PC-9 (cell line): ENCODE data around the gene ZNF513. TPM values are rescaled to one million over a fixed set of nuclear protein-coding genes. Genes with fewer than 3 reads are reported as not detected.

ENCODE experiments used
- BruUV-seq: library from RNA; stranded (reverse); fragments of 400-500 nt; replicated peaks from 2 replicates; lab custom pipeline; 2021; lab: Mats Ljungman, UMichigan
- CTCF ChIA-PET: fragments of 300-600 bp; sonication (Branson Sonifier 250); formaldehyde crosslinking; loops from one replicate; lab custom pipeline; 2022; ENCODE audit warnings: antibody characterized with exemption; lab: Charles Lee
- POLR2A ChIA-PET: fragments of 300-600 bp; sonication (Branson Sonifier 250); formaldehyde crosslinking; loops from one replicate; lab custom pipeline; 2022; ENCODE audit warnings: antibody characterized with exemption; ENCODE audit not compliant: unreplicated experiment; lab: Charles Lee
- DNase-seq, 2 experiments: peaks; one replicate each; pipeline versions ENCODE4 v3.0.0 to v3.0.0-alpha.2; 2015 to 2022; ENCODE audit warnings: mixed read lengths in 1 of 2
- H2AFZ ChIP-seq: fragments of 200-600 bp; sonication (generic); 2 replicates; pipeline ENCODE4 v1.8.1; 2017; ENCODE audit warnings: antibody characterized with exemption
- H3F3A ChIP-seq: fragments of 200-600 bp; sonication (generic); 2 replicates; pipeline ENCODE4 v1.8.1; 2017; ENCODE audit warnings: antibody characterized with exemption, mild to moderate bottlenecking, low read depth; ENCODE audit not compliant: insufficient read depth
- H3K27ac ChIP-seq: fragments of 200-600 bp; sonication (generic); 2 replicates; pipeline ENCODE4 v1.6.1; 2016; ENCODE audit warnings: mixed run types
- H3K27me3 ChIP-seq: fragments of 200-600 bp; sonication (generic); 2 replicates; pipeline ENCODE4 v1.6.1; 2016; ENCODE audit warnings: low read depth, mixed run types; ENCODE audit not compliant: insufficient read depth
- H3K36me3 ChIP-seq: fragments of 200-600 bp; sonication (generic); 2 replicates; pipeline ENCODE4 v1.6.1; 2016; ENCODE audit warnings: low read depth, mixed run types
- H3K4me1 ChIP-seq: fragments of 200-600 bp; sonication (generic); replicated peaks from 2 replicates; pipeline ENCODE4 v1.6.1; 2016; ENCODE audit warnings: mixed run types; ENCODE audit not compliant: insufficient read depth
- H3K4me2 ChIP-seq: fragments of 200-600 bp; sonication (generic); 2 replicates; pipeline ENCODE4 v1.6.1; 2017; ENCODE audit warnings: mixed run types
- H3K4me3 ChIP-seq: fragments of 200-600 bp; sonication (generic); 2 replicates; pipeline ENCODE4 v1.6.1; 2016; ENCODE audit warnings: mixed run types
- H3K79me2 ChIP-seq: fragments of 200-600 bp; sonication (generic); 2 replicates; pipeline ENCODE4 v1.6.1; 2017; ENCODE audit warnings: low read depth, mixed run types
- H3K9me2 ChIP-seq: fragments of 200-600 bp; sonication (generic); 2 replicates; pipeline ENCODE4 v1.8.1; 2017; ENCODE audit warnings: mild to moderate bottlenecking; ENCODE audit not compliant: insufficient read depth
- H3K9me3 ChIP-seq: fragments of 200-600 bp; sonication (generic); 2 replicates; pipeline ENCODE4 v1.8.1; 2016; ENCODE audit warnings: low read depth; ENCODE audit not compliant: insufficient read depth
- H4K20me1 ChIP-seq: fragments of 200-600 bp; sonication (generic); 2 replicates; pipeline ENCODE4 v1.8.1; 2017; ENCODE audit not compliant: insufficient read depth
- CTCF ChIP-seq: fragments of 200-600 bp; sonication (generic); conservative IDR thresholded peaks from 2 replicates; pipeline ENCODE4 v1.6.1; 2017; ENCODE audit warnings: mixed run types, antibody characterized with exemption, mild to moderate bottlenecking, moderate library complexity
- EZH2 ChIP-seq: fragments of 200-600 bp; sonication (generic); IDR thresholded peaks from 2 replicates; pipeline ENCODE4 v1.8.0; 2017; ENCODE audit warnings: antibody characterized with exemption, low read depth
- intact Hi-C: fragments of 100-400 bp; cut with micrococcal nuclease; formaldehyde crosslinking; loops from one replicate; pipeline ENCODE4 v1.10.0; 2022; ENCODE audit not compliant: unreplicated experiment
- total RNA-seq: library from RNA; stranded (reverse); gene quantifications from 2 replicates; pipeline ENCODE4 v1.2.3, GENCODE V29; 2021

The ZNF513 gene
- total RNA-seq, 1 experiment from 2014 or later: 4.5 TPM

DNA sequence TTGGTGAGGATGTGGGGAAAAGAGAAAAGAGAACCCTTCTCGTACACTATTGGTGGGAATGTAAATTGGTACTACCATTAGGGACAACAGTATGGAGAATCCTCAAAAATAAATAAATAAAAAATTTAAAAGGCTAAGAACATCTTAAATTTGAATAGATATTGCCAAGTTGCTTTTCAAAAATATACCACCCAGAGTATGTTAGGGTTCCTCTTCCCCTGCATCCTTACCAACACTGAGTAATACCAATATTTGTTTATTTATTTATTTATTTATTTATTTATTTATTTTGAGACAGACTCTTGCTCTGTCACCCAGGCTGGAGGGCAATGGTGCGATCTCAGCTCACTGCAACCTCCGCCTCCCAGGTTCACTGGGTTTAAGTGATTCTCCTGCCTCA is 42.4 kb upstream of the ZNF513 start:
- Histone ChIP-seq H3K4me1 (peaks cover 22% of the 10 kb centered on the region), H3K9me3 (no peaks in the 10 kb centered on the region), H3K27me3 (no peaks in the 10 kb centered on the region), H3K79me2 (no peaks in the 10 kb centered on the region), H4K20me1 (no peaks in the 10 kb centered on the region), H2AFZ (no peak overlapping the region), H3K36me3 (no peaks in the 10 kb centered on the region), H3K4me3 (no peak overlapping the region), H3K9me2 (no peaks in the 10 kb centered on the region), H3K27ac (no peak overlapping the region), H3F3A (peaks cover 20% of the 10 kb centered on the region), H3K4me2 (no peak overlapping the region)
- POLR2A ChIA-PET: no interaction called here
- DNase-seq: no peak
- TF ChIP-seq CTCF (no peak), EZH2 (no peak)
- BruUV-seq: no TSS peak
- CTCF ChIA-PET: no interaction called here
- intact Hi-C loops: no loop called here

DNA sequence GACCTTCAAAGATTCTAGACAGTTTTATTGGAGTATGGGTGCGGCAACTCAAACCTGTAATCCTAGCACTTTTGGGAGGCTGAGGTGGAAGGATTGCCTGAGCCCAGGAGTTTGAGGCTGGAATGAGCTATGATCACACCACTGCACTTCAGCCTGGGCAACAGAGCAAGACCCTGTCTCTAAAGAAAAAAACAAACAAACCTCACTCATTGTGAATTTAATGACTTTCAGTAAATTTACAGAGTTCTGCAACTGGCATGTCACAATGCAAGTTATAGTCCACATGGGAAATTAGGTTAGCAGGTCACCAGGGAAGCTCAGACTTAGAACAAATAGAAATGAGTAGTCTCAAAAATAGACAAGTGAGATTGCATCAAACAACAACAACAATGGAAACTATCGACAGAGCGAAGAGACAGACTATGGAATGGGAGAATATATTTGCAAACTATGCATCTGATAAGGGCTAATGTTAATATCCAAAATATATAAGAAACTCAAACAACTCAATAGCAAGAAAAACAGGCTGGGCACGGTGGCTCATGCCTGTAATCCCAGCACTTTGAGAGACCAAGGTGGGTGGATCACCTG is 41.2 kb upstream of the ZNF513 start:
- H3K9me2 ChIP-seq: no peaks in the 10 kb centered on the region

DNA sequence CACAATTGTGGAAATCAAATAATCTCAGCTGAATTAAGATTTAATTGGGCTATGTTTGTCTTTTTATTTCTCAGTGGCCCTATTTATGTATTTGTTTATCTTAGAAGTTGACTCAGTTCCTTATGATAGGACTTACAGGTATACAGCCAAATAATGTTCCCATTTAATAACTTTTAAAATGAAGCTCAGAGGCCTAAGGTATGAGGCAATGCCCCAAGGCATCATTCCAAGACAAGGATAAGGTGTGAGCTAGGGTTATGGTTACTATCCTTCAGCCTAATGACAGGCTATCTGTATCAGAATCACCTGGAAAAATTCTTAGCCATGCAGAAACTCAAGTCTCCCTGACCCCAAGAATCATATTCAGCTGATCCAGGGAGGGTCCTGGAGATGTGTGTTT is 40.5 kb upstream of the ZNF513 start:
- BruUV-seq: no TSS peak
- H3K9me3 ChIP-seq: no peaks in the 10 kb centered on the region
- no peak overlapping the region for H3K4me3 ChIP-seq
- H2AFZ ChIP-seq: no peak overlapping the region
- ChIA-PET CTCF (no interaction called here), POLR2A (interaction anchor here (0.5 to 0.7 kb wide), 2 partner anchors 13 to 260 kb away, joined by 3 to 13 read pairs; no protein-coding TSS in a partner anchor)
- peak overlapping the region; percentile 18; the same call in 1 of the 2 replicates for H3K27ac ChIP-seq
- H3K36me3 ChIP-seq: no peaks in the 10 kb centered on the region
- peaks cover 20% of the 10 kb centered on the region for H3F3A ChIP-seq
- intact Hi-C loops: no loop called here
- H3K9me2 ChIP-seq: no peaks in the 10 kb centered on the region
- peaks cover 15% of the 10 kb centered on the region for H3K4me1 ChIP-seq
- no peaks in the 10 kb centered on the region for H3K27me3 ChIP-seq
- no peaks in the 10 kb centered on the region for H3K79me2 ChIP-seq
- H3K4me2 ChIP-seq: peak overlapping the region; percentile 12
- TF ChIP-seq EZH2 (no peak), CTCF (no peak)
- peak in 1 of 2 experiments; percentile 68 for DNase-seq
- no peaks in the 10 kb centered on the region for H4K20me1 ChIP-seq

More for the DNA sequence above, 41.2 kb upstream of the ZNF513 start:
- DNase-seq: no peak
- H3K4me3 ChIP-seq: no peak overlapping the region
- peaks cover 20% of the 10 kb centered on the region for H3F3A ChIP-seq
- TF ChIP-seq CTCF: no peak
- no peak for TF ChIP-seq EZH2
- no TSS peak for BruUV-seq
- H3K4me2 ChIP-seq: no peak overlapping the region
- peaks cover 15% of the 10 kb centered on the region for H3K4me1 ChIP-seq
- H4K20me1 ChIP-seq: no peaks in the 10 kb centered on the region
- peak overlapping the region; percentile 18; the same call in 1 of the 2 replicates for H3K27ac ChIP-seq
- intact Hi-C loops: no loop called here
- H3K27me3 ChIP-seq: no peaks in the 10 kb centered on the region
- ChIA-PET POLR2A (interaction anchor here (0.5 kb wide), 1 partner anchor 14 kb away, joined by 13 read pairs; no protein-coding TSS in a partner anchor), CTCF (no interaction called here)
- no peak overlapping the region for H2AFZ ChIP-seq
- H3K79me2 ChIP-seq: no peaks in the 10 kb centered on the region
- H3K36me3 ChIP-seq: no peaks in the 10 kb centered on the region
- no peaks in the 10 kb centered on the region for H3K9me3 ChIP-seq
